Esophagus squamous epithelium (tissue), 4 donors: ENCODE results near the gene MYO1B.

ENCODE experiments used
- CTCF ChIP-seq, 6 experiments: fragments of 450-650 bp in 4 of 6; fragments of 200-600 bp in 2 of 6; sonication (generic) in 2 of 6; IDR thresholded peaks; one replicate each; pipeline ENCODE4 v1.5.1; 2016 to 2019; ENCODE audit warnings: antibody characterized with exemption in 6 of 6, mild to moderate bottlenecking in 4 of 6, moderate library complexity in 4 of 6
- POLR2A ChIP-seq, 4 donors: fragments of 450-650 bp; IDR thresholded peaks; one replicate each; pipeline ENCODE4 v1.6.1; 2017; ENCODE audit warnings: antibody characterized with exemption in 4 of 4, mild to moderate bottlenecking in 4 of 4, moderate library complexity in 3 of 4

GRCh38 chr2:191328150-191328809, 83.1 kb downstream of the MYO1B start:
- TF ChIP-seq CTCF (IDR thresholded peaks at IDR 0.05) (no peak), POLR2A (IDR thresholded peaks at IDR 0.05) (no peak)
